HG02840 (cell line): ENCODE data around the gene ADCK2.
"Not testable (repeated sequence)": the region's sequence is repeated elsewhere in the genome, so short reads cannot be mapped to it uniquely, and the experiment has no call there.

Source experiments
- ATAC-seq: cut with Tn5 transposase; IDR thresholded peaks from one replicate; pipeline ENCODE4 v1.9.1; 2021; ENCODE audit warnings: mild to moderate bottlenecking, moderate library complexity, moderate number of reproducible peaks; ENCODE audit not compliant: unreplicated experiment, low FRiP score

The ADCK2 gene

GRCh38 chr7:140645166-140645900 is 27.4 kb upstream of the ADCK2 start:
- ATAC-seq = no peak

DNA sequence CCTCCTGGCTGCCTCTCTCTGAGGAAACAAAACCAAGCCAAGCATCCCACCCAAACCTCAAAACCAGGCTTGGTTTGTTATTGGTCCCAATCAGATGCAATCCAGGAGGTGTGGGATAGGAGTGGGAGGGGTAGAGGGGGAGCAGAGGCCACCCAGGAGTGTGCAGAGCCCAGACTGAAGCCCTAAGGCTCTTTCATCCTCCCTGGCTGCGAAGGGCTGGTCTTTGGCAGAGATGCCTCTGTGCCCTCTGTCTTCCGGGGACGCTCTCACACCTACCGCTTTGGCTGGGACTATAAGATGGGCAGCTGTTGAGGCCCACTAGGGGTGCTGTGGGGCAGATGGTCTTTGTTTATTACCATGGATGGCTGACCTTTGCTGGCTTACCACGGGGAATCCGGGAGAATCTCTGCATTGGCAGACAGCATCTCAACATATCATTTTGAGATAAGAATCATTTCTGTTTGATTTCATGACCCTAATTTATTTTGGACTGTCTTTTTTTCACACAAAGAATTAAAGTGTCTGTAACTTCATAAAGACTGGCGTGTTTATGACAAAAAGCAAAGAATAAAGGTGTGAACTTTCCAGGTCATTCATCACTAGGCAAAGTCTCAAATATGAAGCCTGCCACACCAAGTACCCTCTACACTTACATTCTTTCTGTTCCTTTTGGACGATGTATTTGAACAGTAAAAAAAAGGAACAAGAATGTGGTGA is 25.7 kb upstream of the ADCK2 start:
- ATAC-seq = no peak

DNA sequence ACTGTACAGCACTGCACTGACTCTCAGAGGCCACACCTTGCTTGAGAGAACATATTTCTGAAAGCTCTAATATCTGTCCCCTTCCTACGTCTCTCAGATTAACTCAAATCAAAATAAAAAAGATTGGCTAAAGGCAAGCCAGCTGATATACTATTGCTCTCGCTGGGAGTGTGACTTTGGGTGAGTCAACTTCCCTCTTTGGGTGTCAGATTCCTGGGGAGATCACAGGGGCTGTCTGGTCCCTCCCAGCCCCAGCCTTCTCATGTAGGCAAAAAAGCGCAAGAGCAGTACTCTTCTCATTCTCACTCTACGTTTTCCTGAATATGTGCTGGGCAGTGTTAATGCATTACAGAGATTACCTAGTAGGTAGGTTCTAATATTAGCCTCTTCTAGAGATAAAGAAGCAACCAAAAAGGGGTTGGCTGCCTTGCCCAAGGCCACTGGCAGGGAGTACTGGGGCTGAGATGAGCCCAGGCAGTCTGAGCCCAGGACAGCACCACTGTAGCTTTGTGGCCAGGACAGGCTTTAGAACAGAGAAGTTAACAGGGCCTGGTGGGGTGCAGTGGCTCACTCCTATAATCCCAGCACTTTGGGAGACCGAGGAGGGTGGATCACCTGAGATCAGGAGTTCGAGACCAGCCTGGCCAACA is 23.1 kb upstream of the ADCK2 start:
- no peak for ATAC-seq

DNA sequence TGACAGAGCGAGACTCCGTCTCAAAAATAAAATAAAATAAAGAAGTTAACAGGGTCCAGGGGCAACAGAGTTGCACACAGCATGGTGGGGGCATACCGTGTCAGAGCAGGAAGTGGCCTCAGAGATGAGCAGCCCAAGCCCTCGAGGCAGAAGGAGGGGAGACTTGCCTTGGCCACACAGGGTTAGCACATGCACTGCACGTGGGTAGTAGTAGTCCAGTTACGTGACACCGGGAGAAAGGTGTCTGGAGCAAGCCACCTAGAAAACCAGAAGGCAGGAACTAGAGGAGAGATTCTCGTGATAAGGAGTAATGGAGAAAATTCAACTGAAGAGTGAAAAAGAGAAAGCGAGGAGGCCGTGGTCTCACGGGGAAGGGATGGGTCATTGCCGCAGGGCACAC is 22.4 kb upstream of the ADCK2 start:
- no peak for ATAC-seq

DNA sequence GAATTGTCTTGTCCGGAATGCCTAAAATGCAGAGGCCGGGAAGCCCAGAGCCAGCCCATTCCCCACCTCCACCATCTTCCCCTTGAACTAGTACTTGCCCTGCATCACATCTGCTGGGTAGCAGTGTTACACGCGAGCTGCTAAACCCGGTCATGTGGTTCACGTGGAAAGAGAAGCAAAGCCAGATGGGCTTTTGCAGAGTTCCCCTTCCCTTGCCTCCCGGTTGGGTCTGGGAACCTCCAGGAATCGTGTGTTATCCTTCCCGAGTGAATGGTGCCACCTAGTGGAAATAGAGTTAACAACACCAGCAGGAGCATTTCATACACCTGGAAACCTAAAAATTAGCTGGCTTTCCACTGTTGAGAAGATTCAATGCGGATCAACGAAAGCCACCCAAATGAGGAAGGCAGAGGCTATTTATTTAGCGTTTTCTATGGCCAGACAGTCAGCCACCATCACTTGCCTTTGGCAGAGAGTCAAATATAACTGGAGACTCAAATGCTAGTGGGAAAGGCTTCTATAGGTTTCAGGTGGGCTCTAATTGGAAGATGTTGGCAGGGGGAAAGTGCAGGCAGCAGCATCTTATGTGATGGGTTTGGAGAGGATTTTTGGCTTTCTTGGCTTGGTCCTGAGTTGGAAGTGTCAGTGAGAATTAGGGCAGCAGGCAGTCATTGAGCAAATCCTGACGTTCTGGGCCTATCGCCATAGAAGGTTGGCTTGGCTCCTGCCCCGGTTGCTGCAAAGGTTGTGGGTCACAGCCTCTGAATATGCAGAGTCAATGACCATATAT is 19.2 kb upstream of the ADCK2 start:
- no peak for ATAC-seq

GRCh38 chr7:140654109-140654387 is 18.7 kb upstream of the ADCK2 start:
- ATAC-seq = no peak

GRCh38 chr7:140654661-140655060 is 18.1 kb upstream of the ADCK2 start:
- ATAC-seq = no peak

DNA sequence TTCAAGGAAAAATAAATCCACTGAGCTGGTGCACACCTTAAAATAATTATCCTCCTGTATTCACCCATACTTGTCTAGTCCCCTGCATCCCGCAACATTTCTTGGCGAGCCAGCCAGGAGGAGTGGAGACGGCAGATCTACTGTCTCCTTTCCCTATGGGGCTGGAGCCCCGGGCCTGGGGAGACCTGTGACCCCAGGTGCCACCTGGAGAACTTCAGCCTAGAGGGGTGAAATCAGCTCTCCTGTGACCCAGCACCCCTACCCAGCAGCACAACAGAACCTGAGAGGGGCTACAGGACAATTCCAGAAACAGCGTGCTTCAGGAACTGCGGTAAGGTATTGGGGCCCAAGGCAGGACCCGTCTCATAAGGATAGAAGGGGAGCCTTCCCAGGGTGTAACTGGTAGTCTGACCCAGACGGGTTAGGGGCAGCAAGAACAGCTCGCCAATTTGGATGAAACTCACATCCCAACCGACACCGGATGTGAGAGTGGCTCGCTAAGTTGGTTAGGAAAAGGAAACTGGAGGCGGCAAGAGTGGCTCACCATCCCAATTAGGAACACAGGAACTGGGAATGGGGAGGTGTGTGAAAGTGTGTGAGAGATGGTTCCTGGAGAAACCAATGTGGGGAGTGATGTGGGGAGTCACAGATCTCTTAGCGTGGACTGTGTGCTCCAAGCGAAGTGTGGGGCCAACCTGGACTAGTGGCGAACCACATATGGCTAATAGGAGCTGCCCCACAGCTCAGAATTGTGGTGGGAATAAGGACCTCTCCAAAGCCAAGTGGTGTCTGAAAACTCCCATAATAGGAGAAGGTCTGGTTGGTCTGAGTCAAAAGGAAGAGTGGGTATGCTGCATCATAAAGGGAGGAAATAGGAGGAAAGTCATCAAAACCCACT is 17.0 kb upstream of the ADCK2 start:
- ATAC-seq = no peak

DNA sequence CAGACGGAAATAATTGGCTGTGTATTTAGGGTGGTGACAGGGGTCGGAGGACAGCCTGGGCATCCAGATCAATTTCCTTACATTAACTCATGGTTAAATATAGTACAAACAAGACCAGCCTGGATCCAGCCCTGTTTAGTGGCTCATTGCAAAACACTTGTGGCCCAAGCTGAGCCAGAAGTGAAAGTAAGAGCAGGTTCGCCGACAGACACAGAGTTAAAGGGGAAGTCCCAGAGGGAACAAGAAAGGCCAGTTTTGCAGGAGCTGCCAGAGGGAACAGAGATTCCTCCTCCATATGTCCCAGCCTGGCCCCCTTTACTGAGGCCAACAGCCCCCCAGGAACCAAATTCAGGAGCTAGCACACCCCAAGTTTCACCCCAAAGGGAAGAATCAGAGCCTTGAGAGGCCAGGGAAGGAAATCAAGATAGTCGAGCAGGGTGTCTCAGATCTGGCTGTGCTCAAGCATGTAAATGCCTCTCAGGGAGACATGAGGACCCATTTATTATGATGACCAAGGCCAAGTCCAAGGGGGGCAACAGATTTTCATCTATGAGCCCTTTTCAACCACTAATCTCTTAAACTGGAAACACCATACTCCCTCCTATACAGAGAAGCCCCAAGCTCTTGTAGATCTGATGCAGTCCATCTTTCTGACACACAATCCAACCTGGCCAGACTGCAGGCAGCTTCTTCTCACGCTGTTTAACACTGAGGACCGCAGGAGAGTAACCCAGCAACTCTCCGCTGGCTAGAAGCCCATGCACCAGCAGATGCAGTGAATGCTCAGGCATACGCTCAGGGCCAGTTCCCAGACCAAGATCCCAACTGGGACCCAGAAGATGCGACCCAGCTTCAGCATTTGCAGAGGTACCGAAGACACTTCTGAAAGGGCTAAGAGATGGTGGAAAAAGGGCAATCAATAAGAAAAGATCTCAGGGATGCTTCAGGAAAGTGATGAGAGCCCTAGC is 15.9 kb upstream of the ADCK2 start:
- ATAC-seq = peak; percentile 75

DNA sequence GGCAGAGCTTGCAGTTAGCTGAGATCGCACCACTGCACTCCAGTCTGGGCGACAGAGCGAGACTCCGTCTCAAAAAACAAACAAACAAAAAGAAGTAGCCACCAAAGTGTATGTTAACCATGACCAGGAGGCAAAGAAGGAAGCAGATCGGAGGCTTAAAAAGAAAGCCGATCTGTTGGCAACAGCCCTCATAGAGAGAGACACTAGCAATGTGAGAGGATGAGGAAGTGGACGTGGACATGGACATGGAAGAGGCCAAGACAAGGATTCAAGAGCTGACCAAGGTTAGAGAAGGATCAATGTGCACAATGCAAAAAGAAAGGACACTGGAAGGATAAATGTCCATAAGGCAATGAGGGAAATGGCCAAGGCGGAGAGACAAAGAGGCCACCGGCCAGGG is 14.9 kb upstream of the ADCK2 start:
- no peak for ATAC-seq

DNA sequence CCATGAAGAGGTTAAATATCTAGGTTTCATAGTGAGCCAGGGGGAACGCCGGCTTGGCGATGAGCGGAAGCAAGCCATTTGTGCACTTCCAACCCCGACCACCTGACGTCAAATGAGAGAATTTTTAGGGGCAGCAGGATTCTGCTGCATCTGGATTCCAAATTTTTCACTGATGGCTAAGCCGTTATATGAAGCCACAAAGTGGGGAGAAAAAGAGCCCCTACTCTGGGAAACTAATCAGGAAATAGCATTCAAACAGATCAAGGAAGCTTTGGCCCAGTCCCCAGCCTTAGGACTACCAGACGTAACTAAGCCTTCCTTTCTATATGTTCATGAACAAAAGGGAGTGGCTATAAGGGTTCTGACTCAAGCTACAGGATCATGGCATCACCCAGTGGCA is 12.9 kb upstream of the ADCK2 start:
- ATAC-seq = no peak

GRCh38 chr7:140661124-140661523 is 11.6 kb upstream of the ADCK2 start:
- no peak for ATAC-seq

DNA sequence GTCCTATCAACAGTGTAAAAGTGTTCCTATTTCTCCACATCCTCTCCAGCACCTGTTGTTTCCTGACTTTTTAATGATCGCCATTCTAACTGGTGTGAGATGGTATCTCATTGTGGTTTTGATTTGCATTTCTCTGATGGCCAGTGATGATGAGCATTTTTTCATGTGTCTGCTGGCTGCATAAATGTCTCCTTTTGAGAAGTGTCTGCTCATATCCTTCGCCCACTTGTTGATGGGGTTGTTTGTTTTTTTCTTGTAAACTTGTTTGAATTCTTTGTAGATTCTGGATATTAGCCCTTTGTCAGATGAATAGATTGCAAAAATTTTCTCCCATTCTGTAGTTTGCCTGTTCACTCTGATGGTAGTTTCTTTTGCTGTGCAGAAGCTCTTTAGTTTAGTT is 9.8 kb upstream of the ADCK2 start:
- ATAC-seq = not testable (repeated sequence)

DNA sequence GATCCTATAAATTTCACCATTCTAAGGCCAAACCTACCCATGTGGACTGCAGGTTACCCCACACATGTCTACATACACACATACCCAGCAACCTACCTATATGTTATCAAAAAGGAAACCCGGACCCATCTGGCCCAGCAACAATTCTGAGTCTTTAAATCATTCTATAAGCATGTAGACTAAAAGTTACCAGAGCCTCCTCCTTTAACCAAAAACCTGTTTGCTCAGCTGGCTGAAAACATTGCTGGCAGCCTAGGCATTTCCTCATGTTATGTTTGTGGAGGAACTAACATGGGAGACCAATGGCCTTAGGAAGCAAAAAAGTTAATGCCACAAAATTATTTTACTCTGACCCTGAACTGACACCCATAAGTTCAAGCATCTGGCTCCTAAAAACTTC is 5.3 kb upstream of the ADCK2 start:
- ATAC-seq = no peak

- no peak for ATAC-seq
Observed at GRCh38 chr7:140668641-140669040, 4.1 kb upstream of the ADCK2 start.

- ATAC-seq = no peak
Observed at GRCh38 chr7:140669352-140669751, 3.4 kb upstream of the ADCK2 start.

DNA sequence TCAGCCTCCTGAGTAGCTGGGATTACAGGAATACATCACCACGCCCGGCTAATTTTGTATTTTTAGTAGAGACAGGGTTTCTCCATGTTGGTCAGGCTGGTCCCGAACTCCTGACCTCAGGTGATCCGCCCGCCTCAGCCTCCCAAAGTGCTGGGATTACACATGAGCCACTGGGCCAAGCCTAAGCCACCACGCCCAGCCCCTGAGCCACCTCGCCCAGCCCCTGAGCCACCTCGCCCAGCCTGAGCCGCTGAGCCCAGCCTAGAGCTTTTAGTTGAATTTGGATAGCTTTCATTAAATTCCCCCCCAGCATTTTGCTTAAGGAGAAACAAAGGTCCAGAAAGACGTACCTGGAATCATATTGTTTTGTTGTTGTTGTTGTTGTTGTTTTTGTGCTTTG is 2.9 kb upstream of the ADCK2 start:
- ATAC-seq = not testable (repeated sequence)

DNA sequence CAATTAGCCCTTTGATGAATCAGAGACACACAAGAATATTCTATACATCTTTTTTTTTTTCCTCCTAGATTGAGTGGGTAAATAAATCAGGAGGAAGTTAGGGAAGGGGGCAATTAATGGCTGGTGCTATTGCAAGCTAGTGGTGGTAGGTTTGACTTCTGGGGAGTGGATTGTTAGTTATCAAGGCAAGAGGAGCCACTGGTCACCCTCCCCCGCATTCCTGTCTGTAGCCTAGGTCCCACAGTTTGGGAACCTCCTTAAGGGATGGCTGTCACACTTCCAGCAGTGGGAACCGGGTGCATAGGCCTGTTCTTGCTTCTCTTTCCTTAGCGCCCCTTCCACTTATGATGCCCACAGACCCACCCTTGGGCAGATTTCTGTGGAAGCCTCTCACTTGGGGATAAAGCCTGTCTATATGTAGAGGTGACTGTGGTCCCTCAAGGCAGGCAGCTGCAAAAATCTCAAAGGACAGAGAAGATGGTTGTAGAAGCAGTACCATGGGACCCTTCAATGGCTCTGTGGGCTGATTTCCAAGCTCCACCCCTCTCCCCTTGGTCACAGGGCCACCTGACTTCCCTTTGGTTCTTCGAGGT is 2.3 kb upstream of the ADCK2 start:
- ATAC-seq = no peak

GRCh38 chr7:140671966-140672365 is 779 bp upstream of the ADCK2 start:
- ATAC-seq = no peak
